SJCRH30 (cell line): Measurements from ENCODE around the gene ANG. TPM values are rescaled to one million over a fixed set of nuclear protein-coding genes. Genes with fewer than 3 reads are reported as not detected.
"Not testable (repeated sequence)": the region's sequence is repeated elsewhere in the genome, so short reads cannot be mapped to it uniquely, and the experiment has no call there.

ENCODE experiments used
- DNase-seq, 2 experiments: peaks; one replicate each; pipeline ENCODE4 v3.0.0-alpha.2; 2015 to 2020
- H3K27ac ChIP-seq: fragments of 250-450 bp; sonication (Bioruptor Pico); 2 replicates; pipeline ENCODE4 v1.5.1; 2020; ENCODE audit warnings: mild to moderate bottlenecking, moderate library complexity
- H3K27me3 ChIP-seq: fragments of 250-450 bp; sonication (Bioruptor Pico); 2 replicates; pipeline ENCODE4 v1.5.1; 2020; ENCODE audit warnings: mild to moderate bottlenecking, moderate library complexity
- H3K36me3 ChIP-seq: fragments of 250-450 bp; sonication (Bioruptor Pico); 2 replicates; pipeline ENCODE4 v1.5.1; 2020; ENCODE audit warnings: mild to moderate bottlenecking, moderate library complexity
- H3K4me1 ChIP-seq: fragments of 250-450 bp; sonication (Bioruptor Pico); 2 replicates; pipeline ENCODE4 v1.5.1; 2020; ENCODE audit warnings: mild to moderate bottlenecking, moderate library complexity
- H3K4me3 ChIP-seq: fragments of 250-450 bp; sonication (Bioruptor Pico); 2 replicates; pipeline ENCODE4 v1.5.1; 2020; ENCODE audit warnings: mild to moderate bottlenecking, moderate library complexity
- H3K9me3 ChIP-seq: fragments of 250-450 bp; sonication (Bioruptor Pico); replicated peaks from 2 replicates; pipeline ENCODE4 v1.5.1; 2020; ENCODE audit warnings: mild to moderate bottlenecking, moderate library complexity
- total RNA-seq: library from RNA; depleted of rRNA; stranded (reverse); fragments of >200 nt; shearing (Covaris generic); gene quantifications from 2 replicates; pipeline ENCODE4 v1.2.3, GENCODE V29; 2014

The ANG gene
- total RNA-seq, 1 experiment from 2014 or later = 0.49 TPM

DNA sequence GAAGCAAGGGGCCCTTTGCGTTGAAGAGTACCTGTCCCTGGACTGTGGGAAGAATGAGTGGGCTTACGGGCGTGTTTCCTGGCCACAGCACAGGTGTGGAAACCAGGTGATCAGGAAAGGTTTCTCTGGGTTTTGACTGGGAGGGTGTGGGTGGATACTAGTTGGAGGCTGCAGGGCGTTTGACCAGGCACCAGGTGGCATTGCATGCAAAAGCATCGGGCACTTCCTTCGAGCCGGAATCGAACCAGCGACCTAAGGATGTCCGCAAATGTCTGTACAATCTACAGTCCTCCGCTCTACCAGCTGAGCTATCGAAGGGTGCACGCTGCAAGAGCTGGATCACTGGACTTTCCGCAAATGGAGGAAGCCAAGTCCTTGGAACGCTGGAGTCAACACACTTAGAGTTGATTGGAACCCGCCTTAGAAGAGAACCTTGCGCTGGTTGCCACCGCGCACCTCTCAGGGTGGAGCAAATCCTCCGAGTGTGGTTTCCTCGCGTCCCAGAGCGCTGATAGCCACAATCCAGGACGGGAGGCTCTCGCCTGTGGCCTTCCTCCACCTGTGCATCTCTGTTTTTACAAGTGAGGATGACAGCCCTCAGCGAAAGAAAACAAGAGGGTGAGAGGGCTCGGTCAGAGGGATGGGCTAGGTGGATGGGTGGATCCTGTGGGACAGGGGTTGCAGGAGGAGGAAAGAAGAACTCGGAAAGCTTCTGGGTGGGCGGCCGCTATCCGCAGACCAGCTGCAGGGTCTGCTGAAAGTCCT, 25.4 kb upstream of the ANG start:
- Histone ChIP-seq H3K27me3 (no peaks in the 10 kb centered on the region), H3K36me3 (no peaks in the 10 kb centered on the region), H3K4me3 (no peak overlapping the region), H3K9me3 (no peaks in the 10 kb centered on the region), H3K4me1 (no peaks in the 10 kb centered on the region), H3K27ac (no peak overlapping the region)
- peak in 1 of 2 experiments; percentile 4 for DNase-seq

DNA sequence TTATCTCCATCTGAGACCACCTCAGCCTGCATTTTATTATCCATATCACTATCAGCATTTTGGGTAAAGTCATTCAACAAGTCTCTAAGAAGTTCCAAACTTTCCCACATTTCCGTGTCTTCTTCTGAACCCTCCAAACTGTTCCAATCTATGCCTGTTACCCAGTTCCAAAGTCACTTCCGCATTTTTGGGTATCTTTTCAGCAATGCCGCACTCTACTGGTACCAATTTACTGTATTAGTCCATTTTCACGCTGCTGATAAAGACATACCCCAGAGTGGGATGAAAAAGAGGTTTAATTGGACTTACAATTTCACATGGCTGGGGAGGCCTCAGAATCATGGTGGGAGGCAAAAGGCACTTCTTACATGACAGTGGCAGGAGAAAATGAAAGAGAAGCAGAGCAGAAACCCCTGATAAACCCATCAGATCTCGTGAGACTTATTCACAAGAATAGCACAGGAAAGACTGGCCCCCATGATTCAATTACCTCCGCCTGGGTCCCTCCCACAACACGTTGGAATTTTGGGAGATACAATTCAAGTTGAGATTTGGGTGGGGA, 22.1 kb upstream of the ANG start:
- H3K27me3 ChIP-seq, DNase-seq, H3K4me3 ChIP-seq, H3K36me3 ChIP-seq, H3K27ac ChIP-seq, H3K9me3 ChIP-seq, H3K4me1 ChIP-seq: not testable (repeated sequence)

DNA sequence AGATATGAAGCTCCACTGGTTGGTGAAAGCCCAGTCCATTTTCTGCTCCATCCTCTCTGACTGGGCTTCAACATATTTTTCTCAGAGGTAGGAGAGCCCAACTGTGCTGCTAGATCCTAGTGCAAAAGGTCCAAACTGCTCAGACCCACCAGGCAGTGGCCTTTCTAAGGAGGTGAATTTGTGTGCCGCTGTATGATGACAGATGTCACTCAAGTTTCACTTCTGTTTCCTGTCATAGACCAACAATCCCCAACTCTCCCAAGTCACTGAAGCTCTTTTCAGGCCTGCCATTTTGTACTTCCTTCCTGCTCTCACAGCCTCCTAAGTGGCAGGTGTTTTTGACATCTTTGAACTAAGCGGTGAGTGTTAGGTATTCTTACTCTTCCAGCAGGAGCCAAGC, 20.6 kb upstream of the ANG start:
- Histone ChIP-seq H3K9me3 (no peaks in the 10 kb centered on the region), H3K27ac (no peak overlapping the region), H3K4me1 (no peaks in the 10 kb centered on the region), H3K27me3 (no peaks in the 10 kb centered on the region), H3K36me3 (no peaks in the 10 kb centered on the region), H3K4me3 (no peak overlapping the region)
- DNase-seq = no peak

DNA sequence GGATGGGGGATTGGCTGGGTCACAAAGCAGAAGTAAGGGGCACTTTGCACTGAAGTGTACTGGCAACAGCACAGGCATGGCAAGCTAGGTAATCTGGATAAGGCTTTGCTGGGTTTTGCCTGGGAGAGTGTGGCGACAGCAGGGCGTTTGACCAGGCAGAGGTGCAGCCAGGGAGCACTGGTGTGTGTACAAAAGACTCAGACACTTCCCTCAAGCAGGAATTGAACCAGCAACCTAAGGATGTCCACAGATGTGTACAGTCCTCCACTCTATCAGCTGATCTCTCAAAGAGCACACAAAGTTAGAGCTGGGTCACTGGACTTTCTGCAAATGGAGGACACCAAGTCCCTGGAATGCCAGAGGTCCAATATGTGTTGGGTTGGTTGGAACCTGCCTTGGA, 19.6 kb upstream of the ANG start:
- no peaks in the 10 kb centered on the region for H3K36me3 ChIP-seq
- H3K4me3 ChIP-seq = no peak overlapping the region
- no peak for DNase-seq
- no peak overlapping the region for H3K27ac ChIP-seq
- no peaks in the 10 kb centered on the region for H3K9me3 ChIP-seq
- no peaks in the 10 kb centered on the region for H3K4me1 ChIP-seq
- H3K27me3 ChIP-seq = no peaks in the 10 kb centered on the region

- no peaks in the 10 kb centered on the region for H3K27me3 ChIP-seq
- no peak for DNase-seq
- H3K4me3 ChIP-seq = no peak overlapping the region
- H3K9me3 ChIP-seq = no peaks in the 10 kb centered on the region
- no peaks in the 10 kb centered on the region for H3K4me1 ChIP-seq
- H3K27ac ChIP-seq = no peak overlapping the region
- no peaks in the 10 kb centered on the region for H3K36me3 ChIP-seq
These were observed 16.8 kb upstream of the ANG start for GRCh38 chr14:20671597-20672283.

DNA sequence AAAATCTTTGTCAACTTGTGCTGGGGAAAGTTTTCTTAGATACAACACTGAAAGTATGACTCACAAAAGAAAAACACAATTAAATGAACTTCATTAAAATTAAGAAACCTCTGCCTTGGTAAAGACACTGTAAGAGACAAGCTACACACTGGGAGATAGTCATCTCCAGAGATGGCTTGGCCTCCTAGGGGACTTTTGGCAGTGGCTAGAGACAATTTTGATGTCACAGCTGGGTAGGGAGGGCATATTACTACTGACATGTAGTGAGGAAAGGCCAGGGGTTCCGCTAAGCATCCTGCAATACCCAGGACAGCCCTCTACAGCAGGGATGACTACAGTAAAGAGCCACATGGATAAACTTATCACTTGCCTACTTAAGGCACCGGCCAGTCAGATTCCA, 12.9 kb upstream of the ANG start:
- H3K27me3 ChIP-seq = no peaks in the 10 kb centered on the region
- DNase-seq = no peak
- H3K4me3 ChIP-seq = no peak overlapping the region
- no peaks in the 10 kb centered on the region for H3K4me1 ChIP-seq
- no peaks in the 10 kb centered on the region for H3K36me3 ChIP-seq
- H3K9me3 ChIP-seq = no peaks in the 10 kb centered on the region
- H3K27ac ChIP-seq = no peak overlapping the region

GRCh38 chr14:20676072-20676471, 12.5 kb upstream of the ANG start:
- H3K36me3 ChIP-seq = no peaks in the 10 kb centered on the region
- no peak overlapping the region for H3K4me3 ChIP-seq
- H3K27ac ChIP-seq = no peak overlapping the region
- H3K4me1 ChIP-seq = no peaks in the 10 kb centered on the region
- DNase-seq = no peak
- no peaks in the 10 kb centered on the region for H3K27me3 ChIP-seq
- no peaks in the 10 kb centered on the region for H3K9me3 ChIP-seq

- Histone ChIP-seq H3K36me3 (no peaks in the 10 kb centered on the region), H3K27ac (no peak overlapping the region), H3K27me3 (no peaks in the 10 kb centered on the region), H3K4me1 (no peaks in the 10 kb centered on the region), H3K9me3 (no peaks in the 10 kb centered on the region), H3K4me3 (no peak overlapping the region)
- DNase-seq = peak; percentile 19 to 43
These were observed 8.7 kb upstream of the ANG start for GRCh38 chr14:20679907-20680306.

GRCh38 chr14:20680363-20680762, 8.2 kb upstream of the ANG start:
- H3K4me1 ChIP-seq = no peaks in the 10 kb centered on the region
- no peak overlapping the region for H3K4me3 ChIP-seq
- H3K27ac ChIP-seq = no peak overlapping the region
- H3K27me3 ChIP-seq = no peaks in the 10 kb centered on the region
- no peaks in the 10 kb centered on the region for H3K9me3 ChIP-seq
- no peaks in the 10 kb centered on the region for H3K36me3 ChIP-seq
- DNase-seq = no peak

DNA sequence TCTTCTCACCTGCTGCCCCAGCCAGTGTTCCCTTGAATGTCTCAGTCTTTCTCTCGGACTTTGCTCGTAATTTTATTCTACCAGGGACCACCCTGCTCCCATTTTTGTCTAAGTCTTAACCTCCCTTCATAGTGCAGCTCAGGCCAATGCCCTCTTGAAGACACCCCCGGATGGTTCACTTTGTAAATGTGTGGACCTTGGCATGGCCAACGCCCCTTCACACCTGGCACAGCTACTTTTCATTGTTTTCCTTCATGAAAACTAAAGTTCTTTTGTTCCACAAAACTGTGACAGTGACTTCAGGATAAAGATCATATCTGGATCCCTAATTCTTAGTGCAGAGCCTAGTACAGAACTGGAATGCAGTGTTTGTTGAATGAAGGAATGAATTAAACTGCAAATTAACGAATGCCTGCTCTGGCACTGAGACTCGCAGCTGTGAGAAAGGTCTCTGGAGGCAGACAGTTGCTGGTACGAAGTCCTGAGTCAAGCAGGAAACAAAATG, 7.7 kb upstream of the ANG start:
- H3K4me1 ChIP-seq = no peaks in the 10 kb centered on the region
- no peak for DNase-seq
- H3K27ac ChIP-seq = no peak overlapping the region
- no peaks in the 10 kb centered on the region for H3K36me3 ChIP-seq
- no peaks in the 10 kb centered on the region for H3K9me3 ChIP-seq
- H3K27me3 ChIP-seq = no peaks in the 10 kb centered on the region
- peak overlapping the region; percentile 77 for H3K4me3 ChIP-seq

GRCh38 chr14:20681348-20682126, 7.0 kb upstream of the ANG start:
- peak; percentile 70 to 86 for DNase-seq
- Histone ChIP-seq H3K36me3 (no peaks in the 10 kb centered on the region), H3K4me1 (no peaks in the 10 kb centered on the region), H3K9me3 (no peaks in the 10 kb centered on the region), H3K27me3 (no peaks in the 10 kb centered on the region), H3K4me3 (peak overlapping the region; percentile 77), H3K27ac (peak overlapping the region; percentile 79)

- no peaks in the 10 kb centered on the region for H3K36me3 ChIP-seq
- no peak for DNase-seq
These were observed 6.5 kb upstream of the ANG start for GRCh38 chr14:20682127-20682434.

DNA sequence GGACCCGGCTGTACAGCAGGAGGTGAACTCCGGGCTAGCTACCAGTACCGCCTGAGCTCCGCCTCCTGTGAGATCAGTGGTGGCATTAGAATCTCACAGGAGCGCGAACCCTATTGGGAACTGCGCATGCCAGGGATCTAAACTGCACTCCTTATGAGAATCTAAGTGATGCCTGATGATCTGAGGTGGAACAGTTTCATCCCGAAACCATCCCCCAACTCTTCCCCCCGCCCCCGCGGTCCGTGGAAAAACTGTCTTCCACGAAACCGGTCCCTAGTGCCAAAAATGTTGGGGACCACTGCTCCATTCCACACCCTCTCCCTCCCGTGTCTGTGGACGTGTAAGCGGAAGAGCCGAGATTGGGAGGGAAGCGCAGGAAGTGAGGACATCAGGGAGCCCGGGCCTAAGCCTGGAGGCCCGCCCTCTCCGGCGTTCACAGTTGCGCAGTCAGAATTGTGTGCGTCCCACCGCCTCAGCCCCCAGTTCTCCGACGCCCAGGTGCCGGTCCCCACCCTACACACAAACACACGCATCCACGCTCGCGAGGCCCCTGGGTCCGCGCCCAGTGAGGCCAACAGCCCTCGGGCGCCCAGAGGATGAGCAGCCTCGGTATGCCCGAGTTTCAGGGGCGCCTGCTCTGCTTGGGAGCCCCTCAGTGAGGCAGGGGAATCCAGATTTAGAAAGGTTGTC, 6.0 kb upstream of the ANG start:
- no peaks in the 10 kb centered on the region for H3K9me3 ChIP-seq
- H3K36me3 ChIP-seq = no peaks in the 10 kb centered on the region
- H3K27me3 ChIP-seq = no peaks in the 10 kb centered on the region

More at GRCh38 chr14:20682127-20682434, 6.5 kb upstream of the ANG start:
- Histone ChIP-seq H3K9me3 (no peaks in the 10 kb centered on the region), H3K27me3 (no peaks in the 10 kb centered on the region), H3K4me3 (peak overlapping the region; percentile 77), H3K27ac (peak overlapping the region; percentile 79), H3K4me1 (no peaks in the 10 kb centered on the region)

GRCh38 chr14:20683125-20683890, 5.3 kb upstream of the ANG start:
- DNase-seq = peak; percentile 81 to 93
- peak overlapping the region; percentile 77 for H3K4me3 ChIP-seq
- no peaks in the 10 kb centered on the region for H3K36me3 ChIP-seq
- H3K9me3 ChIP-seq = no peaks in the 10 kb centered on the region
- no peaks in the 10 kb centered on the region for H3K4me1 ChIP-seq
- peak overlapping the region; percentile 79 for H3K27ac ChIP-seq
- no peaks in the 10 kb centered on the region for H3K27me3 ChIP-seq

More for the DNA sequence above, 6.0 kb upstream of the ANG start:
- peak overlapping the region; percentile 79 for H3K27ac ChIP-seq
- H3K4me3 ChIP-seq = peak overlapping the region; percentile 77
- H3K4me1 ChIP-seq = no peaks in the 10 kb centered on the region
- peak; percentile 82 to 90 for DNase-seq
